ENCODE results near the gene NR5A1.

GRCh38 chr9:124504530-124505005 is 2.6 kb downstream of the NR5A1 start:
- no peak for TF ChIP-seq CTCF (IDR thresholded peaks at IDR 0.05)
- TF ChIP-seq POLR2A (IDR thresholded peaks at IDR 0.05), result no peak

All from thyroid gland (tissue), 4 donors.